Upper lobe of left lung (tissue), 4 donors: ENCODE data around the gene PAK5.

Experiments
- CTCF ChIP-seq, 6 experiments: fragments of 450-650 bp in 4 of 6; fragments of 200-600 bp in 2 of 6; sonication (generic) in 2 of 6; IDR thresholded peaks; one replicate each; pipeline ENCODE4 v1.5.1; 2016 to 2019; ENCODE audit warnings: antibody characterized with exemption in 6 of 6
- EP300 ChIP-seq, 4 donors: sonication (generic); formaldehyde crosslinking; IDR thresholded peaks; one replicate each; pipeline ENCODE4 v1.5.1; 2017; ENCODE audit warnings: antibody characterized with exemption in 4 of 4, control low read depth in 2 of 4
- POLR2A ChIP-seq, 4 donors: fragments of 450-650 bp; IDR thresholded peaks; one replicate each; pipeline ENCODE4 v1.5.1; 2016 to 2017; ENCODE audit warnings: antibody characterized with exemption in 4 of 4, mild to moderate bottlenecking in 2 of 4

- no peak for TF ChIP-seq EP300 (IDR thresholded peaks at IDR 0.05)
- no peak for TF ChIP-seq POLR2A (IDR thresholded peaks at IDR 0.05)
- no peak for TF ChIP-seq CTCF (IDR thresholded peaks at IDR 0.05)
Measured at GRCh38 chr20:9810738-9811137, 28.1 kb downstream of the PAK5 start.
